CD14-positive monocyte (primary cell): ENCODE data around the gene PKLR. TPM values are rescaled to one million over a fixed set of nuclear protein-coding genes. Genes with fewer than 3 reads are reported as not detected.
A peak's percentile ranks its signal among the peaks of the same experiment; 100 is the strongest.

ENCODE experiments used
- DNase-seq, 3 donors: peaks; one replicate each; pipeline ENCODE4 v3.0.0-alpha.2; 2011 to 2022
- H2AFZ ChIP-seq: 2 replicates; pipeline ENCODE4 v1.6.0; 2012; ENCODE audit warnings: mild to moderate bottlenecking, low read depth, low read length, inconsistent platforms; ENCODE audit not compliant: insufficient read depth, poor library complexity, severe bottlenecking
- H3K27ac ChIP-seq, 2 donors: 1 replicate in 1 of 2; 2 replicates in 1 of 2; pipeline ENCODE4 v1.5.1; 2012 to 2013; ENCODE audit warnings: low read length in 2 of 2, control low read depth in 1 of 2, inconsistent platforms in 1 of 2, low read depth in 1 of 2, mild to moderate bottlenecking in 1 of 2
- H3K27me3 ChIP-seq, 2 donors: one replicate each; pipeline versions ENCODE4 v1.6.0 to v1.6.1; 2011 to 2013; ENCODE audit warnings: low read length in 2 of 2; ENCODE audit not compliant: control insufficient read depth in 2 of 2, insufficient read depth in 2 of 2
- H3K36me3 ChIP-seq, 2 donors: replicated peaks in 1 of 2; 1 replicate in 1 of 2; 2 replicates in 1 of 2; pipeline versions ENCODE4 v1.5.1 to v1.6.1; 2012 to 2013; ENCODE audit warnings: low read length in 2 of 2, control low read depth in 1 of 2, inconsistent platforms in 1 of 2, mild to moderate bottlenecking in 1 of 2; ENCODE audit not compliant: insufficient read depth in 2 of 2, control insufficient read depth in 1 of 2
- H3K4me1 ChIP-seq, 2 donors: 1 replicate in 1 of 2; 2 replicates in 1 of 2; pipeline versions ENCODE4 v1.5.1 to v1.6.1; 2012 to 2013; ENCODE audit warnings: low read length in 2 of 2, control low read depth in 1 of 2, inconsistent platforms in 1 of 2, mild to moderate bottlenecking in 1 of 2, moderate library complexity in 1 of 2; ENCODE audit not compliant: insufficient read depth in 2 of 2, control insufficient read depth in 1 of 2
- H3K4me2 ChIP-seq: replicated peaks from 2 replicates; pipeline ENCODE3; 2012; ENCODE audit warnings: low read length, moderate library complexity, mild to moderate bottlenecking; ENCODE audit not compliant: poor library complexity, severe bottlenecking; ENCODE audit errors: extremely low read depth
- H3K4me3 ChIP-seq, 3 experiments: fragments of 200-600 bp in 1 of 3; sonication (generic) in 1 of 3; replicated peaks in 1 of 3; 1 replicate in 2 of 3; 2 replicates in 1 of 3; pipeline ENCODE4 v1.5.1; 2011 to 2013; ENCODE audit warnings: low read length in 3 of 3, mild to moderate bottlenecking in 3 of 3, control low read depth in 2 of 3, low read depth in 2 of 3, inconsistent platforms in 1 of 3, moderate library complexity in 1 of 3
- H3K79me2 ChIP-seq: 2 replicates; pipeline ENCODE4 v1.6.0; 2012; ENCODE audit warnings: mild to moderate bottlenecking, control low read depth, inconsistent platforms, low read length, moderate library complexity; ENCODE audit not compliant: insufficient read depth
- H3K9ac ChIP-seq: 2 replicates; pipeline ENCODE4 v1.6.0; 2017; ENCODE audit warnings: low read length, mild to moderate bottlenecking; ENCODE audit not compliant: insufficient read depth, poor library complexity, severe bottlenecking
- H3K9me3 ChIP-seq, 2 donors: replicated peaks in 1 of 2; 1 replicate in 1 of 2; 2 replicates in 1 of 2; pipeline versions ENCODE4 v1.5.1 to v1.6.1; 2012 to 2013; ENCODE audit warnings: low read length in 2 of 2, control low read depth in 1 of 2; ENCODE audit not compliant: control insufficient read depth in 1 of 2, insufficient read depth in 1 of 2
- H4K20me1 ChIP-seq: 2 replicates; pipeline ENCODE4 v1.6.0; 2012; ENCODE audit warnings: mild to moderate bottlenecking, low read length, control low read depth, moderate library complexity; ENCODE audit not compliant: insufficient read depth
- H3K27ac Mint-ChIP-seq, 7 donors: one replicate each; pipeline ENCODE4 v1.8.0; 2020; ENCODE audit warnings: mild to moderate bottlenecking in 7 of 7, mixed read lengths in 7 of 7, moderate library complexity in 6 of 7, inconsistent platforms in 2 of 7
- H3K27me3 Mint-ChIP-seq, 3 donors: one replicate each; pipeline ENCODE4 v1.8.0; 2021 to 2022; ENCODE audit warnings: low read depth in 3 of 3, mild to moderate bottlenecking in 3 of 3, mixed read lengths in 3 of 3, moderate library complexity in 3 of 3, inconsistent platforms in 1 of 3
- H3K36me3 Mint-ChIP-seq, 2 donors: one replicate each; pipeline ENCODE4 v1.8.0; 2020; ENCODE audit warnings: mixed read lengths in 2 of 2, inconsistent platforms in 1 of 2, mild to moderate bottlenecking in 1 of 2
- H3K4me1 Mint-ChIP-seq: one replicate; pipeline ENCODE4 v1.8.0; 2020; ENCODE audit warnings: mild to moderate bottlenecking, mixed read lengths
- H3K4me3 Mint-ChIP-seq, 2 donors: one replicate each; pipeline ENCODE4 v1.8.0; 2020; ENCODE audit warnings: mild to moderate bottlenecking in 2 of 2, mixed read lengths in 2 of 2, moderate library complexity in 1 of 2
- H3K9me3 Mint-ChIP-seq, 7 donors: one replicate each; pipeline ENCODE4 v1.8.0; 2020 to 2022; ENCODE audit warnings: mixed read lengths in 7 of 7, mild to moderate bottlenecking in 6 of 7, moderate library complexity in 6 of 7, inconsistent platforms in 2 of 7
- WGBS: methylation state at CpG from one replicate; pipeline ENCODE4 v1.1.5; 2013; ENCODE audit warnings: missing lambda C conversion rate; ENCODE audit not compliant: insufficient coverage; 5-methylcytosine and 5-hydroxymethylcytosine counted together
- intact Hi-C, 2 donors: fragments of 100-400 bp; cut with micrococcal nuclease; formaldehyde crosslinking; loops; one replicate each; pipeline versions ENCODE4 v1.15.0 to v1.15.1; 2023
- polyA plus RNA-seq, 3 donors: library from polyadenylated mRNA; depleted of rRNA in 1 of 3; unstranded in 2 of 3; stranded (reverse) in 1 of 3; fragments of 300-500 nt in 2 of 3; fragments of >200 nt in 1 of 3; fragmentation: Illumina TruSeq in 2 of 3; gene quantifications; 1 replicate in 2 of 3; 2 replicates in 1 of 3; pipeline ENCODE4 v1.2.3, GENCODE V29; 2012 to 2021
- TF ChIP-seq, protein P1 (sequence below): fragments of 200-600 bp; IDR thresholded peaks from one replicate; pipeline ENCODE4 v1.8.0; 2022; ENCODE audit warnings: antibody characterized with exemption, mild to moderate bottlenecking

Gene PKLR
- polyA plus RNA-seq, 3 donors, result 0.05 TPM; not detected in 2

DNA sequence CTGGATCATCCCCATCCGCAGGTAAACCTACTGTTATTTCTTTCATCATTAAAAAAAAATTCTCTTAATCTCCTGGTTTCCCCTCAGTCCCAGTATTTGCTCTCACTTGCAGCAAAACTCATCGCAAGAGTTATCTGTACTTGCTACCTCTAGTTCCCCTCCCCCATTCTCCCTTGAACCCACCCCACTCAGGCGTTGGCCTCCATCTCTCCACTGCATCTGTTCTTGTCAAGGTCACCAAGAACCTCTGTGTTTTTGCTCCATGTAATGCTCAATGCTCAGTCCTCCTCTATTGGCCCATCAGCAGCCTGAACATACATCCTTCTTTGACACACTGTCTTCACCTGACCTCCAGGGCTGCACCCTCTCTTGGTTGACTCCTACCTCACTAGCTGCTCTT is 4.6 kb downstream of the PKLR start:
- Mint-ChIP-seq H3K9me3 (peaks cover 0 to 5% (median 3%) of the 10 kb centered on the region in 7 donors), H3K36me3 (peaks cover 0 to 5% of the 10 kb centered on the region in 2 donors), H3K27ac (no peak overlapping the region), H3K27me3 (peaks cover 42 to 60% (median 49%) of the 10 kb centered on the region in 3 donors), H3K4me1 (peaks cover 10% of the 10 kb centered on the region), H3K4me3 (peak overlapping the region in 1 of 2 donors; percentile 54)
- Histone ChIP-seq H3K4me2 (no peak overlapping the region), H3K36me3 (no peaks in the 10 kb centered on the region), H2AFZ (no peak overlapping the region), H4K20me1 (no peaks in the 10 kb centered on the region), H3K9me3 (no peaks in the 10 kb centered on the region), H3K4me1 (peaks cover 6 to 9% of the 10 kb centered on the region in 2 donors), H3K4me3 (no peak overlapping the region), H3K27me3 (peaks cover 17 to 44% of the 10 kb centered on the region in 2 donors), H3K27ac (no peak overlapping the region), H3K9ac (no peak overlapping the region), H3K79me2 (no peaks in the 10 kb centered on the region)
- no peak for DNase-seq
- 88% methylated on average over 3 of the region's 3 CpGs for whole genome bisulfite sequencing
- TF ChIP-seq, protein P1, sequence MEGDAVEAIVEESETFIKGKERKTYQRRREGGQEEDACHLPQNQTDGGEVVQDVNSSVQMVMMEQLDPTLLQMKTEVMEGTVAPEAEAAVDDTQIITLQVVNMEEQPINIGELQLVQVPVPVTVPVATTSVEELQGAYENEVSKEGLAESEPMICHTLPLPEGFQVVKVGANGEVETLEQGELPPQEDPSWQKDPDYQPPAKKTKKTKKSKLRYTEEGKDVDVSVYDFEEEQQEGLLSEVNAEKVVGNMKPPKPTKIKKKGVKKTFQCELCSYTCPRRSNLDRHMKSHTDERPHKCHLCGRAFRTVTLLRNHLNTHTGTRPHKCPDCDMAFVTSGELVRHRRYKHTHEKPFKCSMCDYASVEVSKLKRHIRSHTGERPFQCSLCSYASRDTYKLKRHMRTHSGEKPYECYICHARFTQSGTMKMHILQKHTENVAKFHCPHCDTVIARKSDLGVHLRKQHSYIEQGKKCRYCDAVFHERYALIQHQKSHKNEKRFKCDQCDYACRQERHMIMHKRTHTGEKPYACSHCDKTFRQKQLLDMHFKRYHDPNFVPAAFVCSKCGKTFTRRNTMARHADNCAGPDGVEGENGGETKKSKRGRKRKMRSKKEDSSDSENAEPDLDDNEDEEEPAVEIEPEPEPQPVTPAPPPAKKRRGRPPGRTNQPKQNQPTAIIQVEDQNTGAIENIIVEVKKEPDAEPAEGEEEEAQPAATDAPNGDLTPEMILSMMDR, result no peak
- intact Hi-C loops, result no loop called here

DNA sequence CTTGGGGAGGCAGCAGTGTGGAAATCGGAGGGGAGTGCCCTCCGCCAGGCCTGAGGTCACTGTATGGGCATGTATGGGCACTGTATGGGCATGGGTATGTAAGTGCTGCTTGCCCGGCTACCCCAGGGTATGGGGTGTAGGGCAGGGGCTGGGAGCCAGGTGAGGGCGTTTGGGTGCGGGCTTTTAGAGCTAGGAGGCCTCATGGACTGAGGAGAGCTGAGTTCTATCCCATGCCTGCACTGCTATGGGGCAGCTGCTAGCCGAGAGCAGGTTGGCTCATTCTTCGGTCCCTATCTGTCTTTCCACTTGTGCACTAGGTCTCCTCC is 5.3 kb downstream of the PKLR start:
- Histone ChIP-seq H3K27me3 (peaks cover 17 to 44% of the 10 kb centered on the region in 2 donors), H4K20me1 (no peaks in the 10 kb centered on the region), H3K4me3 (no peak overlapping the region), H3K4me2 (no peak overlapping the region), H3K4me1 (peaks cover 6 to 9% of the 10 kb centered on the region in 2 donors), H3K9ac (no peak overlapping the region), H3K79me2 (no peaks in the 10 kb centered on the region), H2AFZ (no peak overlapping the region), H3K27ac (no peak overlapping the region), H3K9me3 (no peaks in the 10 kb centered on the region), H3K36me3 (no peaks in the 10 kb centered on the region)
- Mint-ChIP-seq H3K27ac (no peak overlapping the region), H3K4me1 (peaks cover 10% of the 10 kb centered on the region), H3K9me3 (peaks cover 0 to 5% (median 3%) of the 10 kb centered on the region in 7 donors), H3K4me3 (peak overlapping the region in 1 of 2 donors; percentile 54), H3K27me3 (peaks cover 43 to 68% (median 56%) of the 10 kb centered on the region in 3 donors), H3K36me3 (peaks cover 0 to 5% of the 10 kb centered on the region in 2 donors)
- intact Hi-C loops, result no loop called here
- DNase-seq, result no peak
- TF ChIP-seq, protein P1, result no peak
- WGBS, result 100% methylated on average over 5 of the region's 7 CpGs
